ENCODE measurements around the gene VWA7.

VWA7 gene

GRCh38 chr6:31737991-31738979, 38.8 kb downstream of the VWA7 start:
- Mint-ChIP-seq H3K27ac (peak overlapping the region; percentile 97), H3K4me3 (peak overlapping the region; percentile 100), H3K36me3 (peaks cover 12% of the 10 kb centered on the region), H3K27me3 (no peaks in the 10 kb centered on the region), H3K4me1 (peaks cover 54% of the 10 kb centered on the region), H3K9me3 (no peaks in the 10 kb centered on the region)
- DNase-seq (ENCODE audit: low spot score in 2 of 2) (peak in 1 of 2 donors; percentile 65), ATAC-seq (ENCODE audit: low read depth) (peak; percentile 54)

GRCh38 chr6:31737315-31737990, 39.7 kb downstream of the VWA7 start:
- Mint-ChIP-seq H3K4me3 (peak overlapping the region; percentile 100), H3K36me3 (peaks cover 14% of the 10 kb centered on the region), H3K27me3 (no peaks in the 10 kb centered on the region)

GRCh38 chr6:31736768-31737314, 40.3 kb downstream of the VWA7 start:
- Mint-ChIP-seq H3K27ac (peak overlapping the region; percentile 97), H3K36me3 (peaks cover 14% of the 10 kb centered on the region), H3K27me3 (no peaks in the 10 kb centered on the region), H3K4me1 (peaks cover 57% of the 10 kb centered on the region), H3K9me3 (no peaks in the 10 kb centered on the region), H3K4me3 (peak overlapping the region; percentile 100)
- DNase-seq (ENCODE audit: low spot score in 2 of 2) = no peak
- ATAC-seq (ENCODE audit: low read depth) = no peak

More at GRCh38 chr6:31737315-31737990, 39.7 kb downstream of the VWA7 start:
- Mint-ChIP-seq H3K27ac (peak overlapping the region; percentile 97), H3K4me1 (peaks cover 57% of the 10 kb centered on the region), H3K9me3 (no peaks in the 10 kb centered on the region)
- ATAC-seq (ENCODE audit: low read depth) (no peak), DNase-seq (ENCODE audit: low spot score in 2 of 2) (no peak)

GRCh38 chr6:31736021-31736767, 40.9 kb downstream of the VWA7 start, which contains the start of gene CLIC1:
TSS of gene CLIC1 (minus strand) at chr6:31736530. CDS start at chr6:31736300, 230 bp downstream.
- peak; percentile 53 to 56 for DNase-seq (ENCODE audit: low spot score in 2 of 2)
- peak within 1 kb of the TSS; percentile 97 for H3K27ac Mint-ChIP-seq
- peak; percentile 30 for ATAC-seq (ENCODE audit: low read depth)
- no peaks in the 10 kb centered on the region for H3K9me3 Mint-ChIP-seq
- H3K4me3 Mint-ChIP-seq = peak within 1 kb of the TSS; percentile 100
- H3K27me3 Mint-ChIP-seq = no peaks in the 10 kb centered on the region
- H3K36me3 Mint-ChIP-seq = peaks cover 17% of the 10 kb centered on the region
- peaks cover 54% of the 10 kb centered on the region for H3K4me1 Mint-ChIP-seq

- Mint-ChIP-seq H3K27me3 (no peaks in the 10 kb centered on the region), H3K4me1 (peaks cover 49% of the 10 kb centered on the region), H3K9me3 (no peaks in the 10 kb centered on the region), H3K27ac (peak overlapping the region; percentile 97), H3K4me3 (peak overlapping the region; percentile 100), H3K36me3 (peaks cover 22% of the 10 kb centered on the region)
- DNase-seq (ENCODE audit: low spot score in 2 of 2) = no peak
- ATAC-seq (ENCODE audit: low read depth) = no peak
Observed at GRCh38 chr6:31734821-31735406, 42.2 kb downstream of the VWA7 start.

- Mint-ChIP-seq H3K4me1 (peaks cover 48% of the 10 kb centered on the region), H3K27me3 (no peaks in the 10 kb centered on the region), H3K27ac (peak overlapping the region; percentile 97), H3K4me3 (peak overlapping the region; percentile 100), H3K36me3 (peaks cover 22% of the 10 kb centered on the region), H3K9me3 (no peaks in the 10 kb centered on the region)
- ATAC-seq (ENCODE audit: low read depth) = no peak
- no peak for DNase-seq (ENCODE audit: low spot score in 2 of 2)
Observed at GRCh38 chr6:31734247-31734820, 42.8 kb downstream of the VWA7 start.

- no peaks in the 10 kb centered on the region for H3K9me3 Mint-ChIP-seq
- H3K36me3 Mint-ChIP-seq = peaks cover 22% of the 10 kb centered on the region
- no peak overlapping the region for H3K27ac Mint-ChIP-seq
- H3K4me3 Mint-ChIP-seq = peak overlapping the region; percentile 100
- peaks cover 46% of the 10 kb centered on the region for H3K4me1 Mint-ChIP-seq
- no peak for ATAC-seq (ENCODE audit: low read depth)
- H3K27me3 Mint-ChIP-seq = no peaks in the 10 kb centered on the region
- no peak for DNase-seq (ENCODE audit: low spot score in 2 of 2)
Observed at GRCh38 chr6:31733734-31734133, 43.4 kb downstream of the VWA7 start.

- ATAC-seq (ENCODE audit: low read depth) (no peak), DNase-seq (ENCODE audit: low spot score in 2 of 2) (no peak)
- H3K36me3 Mint-ChIP-seq = peaks cover 28% of the 10 kb centered on the region
- H3K27me3 Mint-ChIP-seq = no peaks in the 10 kb centered on the region
- H3K9me3 Mint-ChIP-seq = no peaks in the 10 kb centered on the region
- no peak overlapping the region for H3K4me3 Mint-ChIP-seq
- H3K27ac Mint-ChIP-seq = no peak overlapping the region
- peaks cover 42% of the 10 kb centered on the region for H3K4me1 Mint-ChIP-seq
Observed at GRCh38 chr6:31732029-31732428, 45.1 kb downstream of the VWA7 start.

- Mint-ChIP-seq H3K4me1 (peaks cover 50% of the 10 kb centered on the region), H3K27ac (peak overlapping the region; percentile 90), H3K9me3 (no peaks in the 10 kb centered on the region), H3K36me3 (peaks cover 39% of the 10 kb centered on the region), H3K27me3 (no peaks in the 10 kb centered on the region), H3K4me3 (peak overlapping the region; percentile 100)
- DNase-seq (ENCODE audit: low spot score in 2 of 2) (no peak), ATAC-seq (ENCODE audit: low read depth) (no peak)
Observed at GRCh38 chr6:31730631-31731086, 46.5 kb downstream of the VWA7 start.

DNA sequence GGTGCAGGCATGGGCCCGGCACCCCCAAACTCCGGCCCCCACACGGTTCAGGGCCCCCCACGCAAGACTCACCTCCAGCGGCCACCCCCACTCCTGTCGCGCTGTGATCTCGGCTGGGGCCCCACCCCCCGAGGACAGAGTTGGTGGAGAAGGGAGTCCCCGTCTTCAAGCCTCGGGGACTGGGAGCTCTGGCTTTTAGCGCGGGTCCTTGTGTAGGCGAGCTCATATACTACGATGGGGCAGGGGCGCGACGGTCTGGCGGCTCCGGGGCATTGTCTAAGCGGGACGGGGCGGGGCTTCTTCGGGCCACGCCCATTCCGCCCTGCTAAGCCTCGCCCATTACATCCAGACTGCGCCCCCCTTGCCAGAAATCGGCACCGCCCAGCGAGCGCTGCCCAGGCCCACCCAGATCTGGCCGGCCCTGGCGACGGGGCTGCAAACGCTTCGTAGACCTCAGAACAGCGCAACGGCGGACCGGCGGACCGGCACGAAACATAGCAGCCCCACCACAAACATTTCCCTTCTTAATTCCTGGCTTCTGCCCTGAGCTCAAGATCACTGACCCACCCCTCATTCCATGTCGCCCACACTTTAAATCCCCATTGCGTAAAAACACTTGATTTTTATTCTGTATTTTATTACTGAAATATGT, 47.0 kb downstream of the VWA7 start:
- Mint-ChIP-seq H3K4me1 (peaks cover 48% of the 10 kb centered on the region), H3K27ac (peak overlapping the region; percentile 90), H3K9me3 (no peaks in the 10 kb centered on the region), H3K27me3 (no peaks in the 10 kb centered on the region), H3K4me3 (peak overlapping the region; percentile 100), H3K36me3 (peaks cover 38% of the 10 kb centered on the region)
- ATAC-seq (ENCODE audit: low read depth) = peak; percentile 50
- DNase-seq (ENCODE audit: low spot score in 2 of 2) = peak; percentile 77 to 80

GRCh38 chr6:31729515-31729978, 47.6 kb downstream of the VWA7 start:
- H3K4me1 Mint-ChIP-seq = peaks cover 48% of the 10 kb centered on the region
- peak; percentile 67 for ATAC-seq (ENCODE audit: low read depth)
- H3K27ac Mint-ChIP-seq = peak overlapping the region; percentile 90
- H3K27me3 Mint-ChIP-seq = no peaks in the 10 kb centered on the region
- DNase-seq (ENCODE audit: low spot score in 2 of 2) = peak; percentile 84 to 86
- peaks cover 36% of the 10 kb centered on the region for H3K36me3 Mint-ChIP-seq
- H3K9me3 Mint-ChIP-seq = no peaks in the 10 kb centered on the region
- peak overlapping the region; percentile 100 for H3K4me3 Mint-ChIP-seq

- DNase-seq (ENCODE audit: low spot score in 2 of 2) = no peak
- H3K27me3 Mint-ChIP-seq = no peaks in the 10 kb centered on the region
- H3K27ac Mint-ChIP-seq = peak within 1 kb of the TSS; percentile 90
- H3K36me3 Mint-ChIP-seq = peaks cover 36% of the 10 kb centered on the region
- H3K9me3 Mint-ChIP-seq = no peaks in the 10 kb centered on the region
- peak; percentile 6 for ATAC-seq (ENCODE audit: low read depth)
- peaks cover 45% of the 10 kb centered on the region for H3K4me1 Mint-ChIP-seq
- peak within 1 kb of the TSS; percentile 100 for H3K4me3 Mint-ChIP-seq
Observed at GRCh38 chr6:31728767-31729514, 48.2 kb downstream of the VWA7 start, which contains the start of gene DDAH2. TSS of gene DDAH2 (minus strand) at chr6:31729299. CDS start at chr6:31729161, 138 bp downstream.
